ENCODE results near the gene SNAPC3. TPM values are rescaled to one million over a fixed set of nuclear protein-coding genes. Genes with fewer than 3 reads are reported as not detected.
"Not testable (repeated sequence)": the region's sequence is repeated elsewhere in the genome, so short reads cannot be mapped to it uniquely, and the experiment has no call there.

SNAPC3 gene
- total RNA-seq, 1 donor from 2014 or later = 68.7 TPM

- Histone ChIP-seq H3K79me2 (ENCODE audit: low read depth) (no peaks in the 10 kb centered on the region), H3K27me3 (no peaks in the 10 kb centered on the region), H3K27ac (no peak overlapping the region), H3K4me1 (no peaks in the 10 kb centered on the region), H3K36me3 (no peaks in the 10 kb centered on the region), H3K9me3 (ENCODE audit: low read depth) (no peaks in the 10 kb centered on the region), H2AFZ (replicated peaks) (no peak overlapping the region), H3F3A (ENCODE audit: low read depth) (no peaks in the 10 kb centered on the region), H3K9ac (no peak overlapping the region), H3K4me2 (no peak overlapping the region), H3K4me3 (no peak overlapping the region), H4K20me1 (ENCODE audit: low read depth) (no peaks in the 10 kb centered on the region)
- no peak overlapping the region for H3K27ac Mint-ChIP-seq
- peaks cover 11% of the 10 kb centered on the region for H3K27me3 Mint-ChIP-seq (ENCODE audit: insufficient read depth, low read depth)
- H3K9me3 Mint-ChIP-seq = peaks cover 9% of the 10 kb centered on the region
- peak overlapping the region; percentile 31 for H3K4me3 Mint-ChIP-seq
- no peaks in the 10 kb centered on the region for H3K36me3 Mint-ChIP-seq
- peaks cover 13% of the 10 kb centered on the region for H3K4me1 Mint-ChIP-seq
- DNase-seq (ENCODE audit: low spot score) = no peak
- no peak for TF ChIP-seq CTCF (IDR thresholded peaks at IDR 0.05)
- TF ChIP-seq EZH2 (IDR thresholded peaks at IDR 0.05) = no peak
- TF ChIP-seq EZH2phosphoT487 (IDR thresholded peaks at IDR 0.05) = no peak
Measured at GRCh38 chr9:15374825-15375224, 47.9 kb upstream of the SNAPC3 start.

- Mint-ChIP-seq H3K4me3 (no peak overlapping the region), H3K36me3 (no peaks in the 10 kb centered on the region), H3K27ac (no peak overlapping the region), H3K4me1 (peaks cover 2% of the 10 kb centered on the region), H3K27me3 (ENCODE audit: insufficient read depth, low read depth) (peaks cover 7% of the 10 kb centered on the region), H3K9me3 (peaks cover 9% of the 10 kb centered on the region)
- Histone ChIP-seq H2AFZ (replicated peaks) (no peak overlapping the region), H3K9me3 (ENCODE audit: low read depth) (no peaks in the 10 kb centered on the region), H3K79me2 (ENCODE audit: low read depth) (no peaks in the 10 kb centered on the region), H4K20me1 (ENCODE audit: low read depth) (no peaks in the 10 kb centered on the region), H3K27ac (no peak overlapping the region), H3K9ac (no peak overlapping the region), H3K4me2 (no peak overlapping the region), H3K27me3 (no peaks in the 10 kb centered on the region), H3K36me3 (no peaks in the 10 kb centered on the region), H3K4me1 (no peaks in the 10 kb centered on the region), H3K4me3 (no peak overlapping the region), H3F3A (ENCODE audit: low read depth) (no peaks in the 10 kb centered on the region)
- TF ChIP-seq EZH2 (IDR thresholded peaks at IDR 0.05) (no peak), EZH2phosphoT487 (IDR thresholded peaks at IDR 0.05) (no peak), CTCF (IDR thresholded peaks at IDR 0.05) (no peak)
- no peak for DNase-seq (ENCODE audit: low spot score)
Measured at GRCh38 chr9:15377625-15378540, 44.8 kb upstream of the SNAPC3 start.

GRCh38 chr9:15379317-15379716 lies 43.4 kb upstream of the SNAPC3 start:
- H3K27ac Mint-ChIP-seq; H3K27me3 ChIP-seq; DNase-seq (ENCODE audit: low spot score); H3K9me3 ChIP-seq (ENCODE audit: low read depth); H3K9ac ChIP-seq; H3K4me1 ChIP-seq; H2AFZ ChIP-seq (replicated peaks); H3K4me2 ChIP-seq; H3K36me3 ChIP-seq; H3K9me3 Mint-ChIP-seq; H3K27me3 Mint-ChIP-seq (ENCODE audit: insufficient read depth, low read depth); H3K36me3 Mint-ChIP-seq; H3K27ac ChIP-seq; H4K20me1 ChIP-seq (ENCODE audit: low read depth); H3K79me2 ChIP-seq (ENCODE audit: low read depth); H3K4me3 ChIP-seq; H3K4me1 Mint-ChIP-seq; H3F3A ChIP-seq (ENCODE audit: low read depth): not testable (repeated sequence)
- peak overlapping the region; percentile 6 for H3K4me3 Mint-ChIP-seq

- not testable (repeated sequence) for H3K9me3 ChIP-seq (ENCODE audit: low read depth); H4K20me1 ChIP-seq (ENCODE audit: low read depth); H3K36me3 Mint-ChIP-seq; H3K27me3 Mint-ChIP-seq (ENCODE audit: insufficient read depth, low read depth); H3K9me3 Mint-ChIP-seq; H3K27ac ChIP-seq; H3K4me1 ChIP-seq; H3K4me3 ChIP-seq; H3K4me1 Mint-ChIP-seq; H3K4me3 Mint-ChIP-seq; H3K9ac ChIP-seq; H3F3A ChIP-seq (ENCODE audit: low read depth); DNase-seq (ENCODE audit: low spot score); H3K36me3 ChIP-seq; H3K27ac Mint-ChIP-seq; H3K27me3 ChIP-seq; H2AFZ ChIP-seq (replicated peaks); H3K79me2 ChIP-seq (ENCODE audit: low read depth); H3K4me2 ChIP-seq
Measured at GRCh38 chr9:15379888-15380287, 42.8 kb upstream of the SNAPC3 start.

All from neural progenitor cell (in vitro differentiated cells).